Gastroesophageal sphincter (tissue), 4 donors: ENCODE measurements around the gene KCTD3. TPM values are rescaled to one million over a fixed set of nuclear protein-coding genes. Genes with fewer than 3 reads are reported as not detected.

Experiments used
- ATAC-seq: fragments of 150-250 bp; one replicate; pipeline ENCODE4 v1.9.1; 2016; ENCODE audit warnings: mild to moderate bottlenecking, moderate library complexity
- H3K27ac ChIP-seq, 4 donors: fragments of 200-600 bp; sonication (generic) in 3 of 4; 1 replicate in 3 of 4; 2 replicates in 1 of 4; pipeline ENCODE4 v1.5.1; 2016 to 2019
- H3K27me3 ChIP-seq: fragments of 200-600 bp; sonication (generic); one replicate; pipeline ENCODE4 v1.5.1; 2019
- H3K36me3 ChIP-seq, 2 donors: fragments of 200-600 bp; sonication (generic); one replicate each; pipeline ENCODE4 v1.5.1; 2019; ENCODE audit warnings: control low read depth in 1 of 2
- H3K4me1 ChIP-seq, 3 donors: fragments of 200-600 bp; sonication (generic); 1 replicate in 2 of 3; 2 replicates in 1 of 3; pipeline ENCODE4 v1.5.1; 2016 to 2019; ENCODE audit warnings: control low read depth in 2 of 3
- H3K4me3 ChIP-seq, 2 donors: fragments of 200-600 bp; sonication (generic); one replicate each; pipeline ENCODE4 v1.5.1; 2019; ENCODE audit warnings: mild to moderate bottlenecking in 1 of 2, moderate library complexity in 1 of 2
- H3K9me3 ChIP-seq, 3 donors: fragments of 200-600 bp; sonication (generic); one replicate each; pipeline ENCODE4 v1.5.1; 2017 to 2019; ENCODE audit warnings: control low read depth in 2 of 3
- CTCF ChIP-seq, 4 experiments: fragments of 200-600 bp in 2 of 4; fragments of 450-650 bp in 2 of 4; sonication (generic) in 1 of 4; IDR thresholded peaks; one replicate each; pipeline ENCODE4 v1.5.1; 2017 to 2019; ENCODE audit warnings: antibody characterized with exemption in 4 of 4, mild to moderate bottlenecking in 2 of 4, moderate library complexity in 2 of 4
- EP300 ChIP-seq: sonication (generic); formaldehyde crosslinking; IDR thresholded peaks from one replicate; pipeline ENCODE4 v1.6.1; 2017; ENCODE audit warnings: antibody characterized with exemption, mild to moderate bottlenecking
- POLR2A ChIP-seq, 2 donors: fragments of 450-650 bp; IDR thresholded peaks; one replicate each; pipeline ENCODE4 v1.6.1; 2017; ENCODE audit warnings: antibody characterized with exemption in 2 of 2, mild to moderate bottlenecking in 2 of 2, moderate library complexity in 1 of 2
- POLR2AphosphoS5 ChIP-seq: sonication (generic); formaldehyde crosslinking; IDR thresholded peaks from one replicate; pipeline ENCODE4 v1.6.1; 2017; ENCODE audit warnings: antibody characterized with exemption
- WGBS, 2 donors: methylation state at CpG; one replicate each; pipeline ENCODE4 v1.1.5; 2018; ENCODE audit warnings: low coverage in 1 of 2; 5-methylcytosine and 5-hydroxymethylcytosine counted together
- total RNA-seq, 4 donors: library from RNA; depleted of rRNA; stranded (reverse); fragments of >200 nt; gene quantifications; one replicate each; pipeline ENCODE4 v1.1.0, GENCODE V29; 2016

Gene KCTD3
- total RNA-seq, 4 donors from 2014 or later = 67.9 to 77.3 (median 73.9) TPM

- no peaks in the 10 kb centered on the region for H3K27me3 ChIP-seq
- WGBS, 2 donors = 33 to 36% methylated on average over 3 to 6 of the region's 9 CpGs
Measured at GRCh38 chr1:215650446-215651149, 83.5 kb downstream of the KCTD3 start.

GRCh38 chr1:215651867-215652266, 84.8 kb downstream of the KCTD3 start:
- no peaks in the 10 kb centered on the region for H3K9me3 ChIP-seq
- H3K4me3 ChIP-seq = no peak overlapping the region
- no peaks in the 10 kb centered on the region for H3K27me3 ChIP-seq
- ATAC-seq = no peak
- no peaks in the 10 kb centered on the region for H3K36me3 ChIP-seq
- H3K4me1 ChIP-seq = no peaks in the 10 kb centered on the region
- H3K27ac ChIP-seq = no peak overlapping the region
- TF ChIP-seq POLR2A (IDR thresholded peaks at IDR 0.05) (no peak), CTCF (IDR thresholded peaks at IDR 0.05) (no peak), POLR2AphosphoS5 (no peak)
- 25 to 53% methylated on average over 2 to 3 of the region's 3 CpGs for WGBS, 2 donors

More at GRCh38 chr1:215650446-215651149, 83.5 kb downstream of the KCTD3 start:
- H3K9me3 ChIP-seq = no peaks in the 10 kb centered on the region
- H3K4me1 ChIP-seq = no peaks in the 10 kb centered on the region
- H3K27ac ChIP-seq = no peak overlapping the region
- H3K4me3 ChIP-seq = no peak overlapping the region
- TF ChIP-seq EP300 = no peak
- TF ChIP-seq POLR2AphosphoS5 = no peak
- no peak for TF ChIP-seq CTCF (IDR thresholded peaks at IDR 0.05)
- no peak for TF ChIP-seq POLR2A (IDR thresholded peaks at IDR 0.05)
- H3K36me3 ChIP-seq = no peaks in the 10 kb centered on the region
- ATAC-seq = no peak

- TF ChIP-seq POLR2AphosphoS5 (no peak), POLR2A (IDR thresholded peaks at IDR 0.05) (no peak), EP300 (no peak)
- no peaks in the 10 kb centered on the region for H3K9me3 ChIP-seq
- no peak overlapping the region for H3K4me3 ChIP-seq
- H3K27me3 ChIP-seq = no peaks in the 10 kb centered on the region
- H3K4me1 ChIP-seq = no peaks in the 10 kb centered on the region
- 54 to 71% methylated on average over 1 of the region's 1 CpG for WGBS, 2 donors
- no peak for ATAC-seq
- no peaks in the 10 kb centered on the region for H3K36me3 ChIP-seq
- no peak overlapping the region for H3K27ac ChIP-seq
Measured at GRCh38 chr1:215652371-215652770, 85.3 kb downstream of the KCTD3 start.

- H3K27me3 ChIP-seq = no peaks in the 10 kb centered on the region
- no peak overlapping the region for H3K27ac ChIP-seq
- 88 to 94% methylated on average over 4 of the region's 4 CpGs for WGBS, 2 donors
- H3K9me3 ChIP-seq = no peaks in the 10 kb centered on the region
- TF ChIP-seq POLR2AphosphoS5 = no peak
- no peak for TF ChIP-seq POLR2A (IDR thresholded peaks at IDR 0.05)
- no peak for TF ChIP-seq CTCF (IDR thresholded peaks at IDR 0.05)
- no peak for TF ChIP-seq EP300
- H3K36me3 ChIP-seq = no peaks in the 10 kb centered on the region
- ATAC-seq = no peak
- no peaks in the 10 kb centered on the region for H3K4me1 ChIP-seq
- no peak overlapping the region for H3K4me3 ChIP-seq
Measured at GRCh38 chr1:215657047-215657446, 89.9 kb downstream of the KCTD3 start.

- no peaks in the 10 kb centered on the region for H3K4me1 ChIP-seq
- no peak overlapping the region for H3K4me3 ChIP-seq
- ATAC-seq = no peak
- no peaks in the 10 kb centered on the region for H3K36me3 ChIP-seq
- H3K9me3 ChIP-seq = no peaks in the 10 kb centered on the region
- no peaks in the 10 kb centered on the region for H3K27me3 ChIP-seq
- no peak overlapping the region for H3K27ac ChIP-seq
- TF ChIP-seq POLR2A (IDR thresholded peaks at IDR 0.05) (no peak), CTCF (IDR thresholded peaks at IDR 0.05) (no peak)
Measured at GRCh38 chr1:215660259-215660658, 93.2 kb downstream of the KCTD3 start.
